Adipose tissue (tissue), 3 donors: ENCODE results near the gene PCGF2. TPM values are rescaled to one million over a fixed set of nuclear protein-coding genes. Genes with fewer than 3 reads are reported as not detected.
A peak's percentile ranks its signal among the peaks of the same experiment; 100 is the strongest.
"Not testable (repeated sequence)": the region's sequence is repeated elsewhere in the genome, so short reads cannot be mapped to it uniquely, and the experiment has no call there.

ENCODE experiments used
- H3K27ac ChIP-seq: one replicate; pipeline ENCODE4 v1.5.1; 2013; ENCODE audit warnings: low read depth, low read length
- WGBS, 3 donors: extraction: QIAGEN DNeasy Blood & Tissue Kit; methylation state at CpG; one replicate each; pipeline ENCODE4 v1.1.7; 2013; 5-methylcytosine and 5-hydroxymethylcytosine counted together
- polyA plus RNA-seq, 3 donors: library from polyadenylated mRNA; stranded (reverse); fragments of 200-250 nt; gene quantifications; one replicate each; pipeline ENCODE4 v1.2.3, GENCODE V29; 2013
- donor health status: healthy with polysubstance abuse.
- donor health status: Bipolar disorder and iron deficiency.
- donor health status: healthy.

Gene PCGF2
- 10 to 100 TPM; 10.9 to 61.1 (median 15.8) TPM for polyA plus RNA-seq

DNA sequence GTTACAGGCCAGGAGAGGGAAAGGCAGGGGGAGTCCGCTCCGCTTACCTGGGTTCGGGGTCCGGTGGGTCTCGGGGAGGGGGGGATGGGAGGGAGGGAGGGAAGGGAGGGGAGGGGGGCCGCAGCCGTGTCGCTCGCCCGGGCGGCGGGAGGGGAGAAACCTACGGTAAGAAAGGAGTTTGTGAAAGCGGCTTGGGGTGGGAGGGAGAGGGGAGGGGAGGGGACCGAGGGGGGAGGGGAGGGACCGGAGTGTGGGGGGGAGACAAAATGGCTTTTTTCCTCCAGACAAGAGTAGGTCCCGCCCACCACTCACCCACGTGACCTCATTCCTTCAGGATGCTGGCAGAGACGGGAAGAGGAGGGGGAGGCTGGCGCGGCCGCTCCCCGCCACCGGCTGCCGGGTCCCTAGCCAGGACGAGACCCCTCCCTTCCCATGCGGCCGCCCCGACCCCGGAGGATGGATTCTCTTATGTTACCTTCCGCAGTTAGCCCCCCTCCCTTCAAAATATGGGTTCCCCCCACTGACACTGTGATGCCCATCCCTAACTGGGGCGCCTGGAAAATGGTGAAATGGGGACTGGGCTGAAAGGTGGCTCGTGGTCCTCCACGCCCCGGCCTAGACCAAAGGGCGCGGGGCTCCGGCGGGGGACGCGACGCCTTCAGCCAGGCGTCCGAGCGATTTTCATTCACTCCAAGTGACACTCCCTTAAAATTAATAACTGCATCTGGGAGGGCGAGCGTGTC lies at the start of gene PCGF2:
PCGF2 (minus strand) TSS at position 188 of the 743 bp plus-strand sequence. CDS start 7,934 bp downstream, outside the sequence.
- WGBS, 3 donors = 1% methylated on average over 25 to 47 of the region's 47 CpGs

DNA sequence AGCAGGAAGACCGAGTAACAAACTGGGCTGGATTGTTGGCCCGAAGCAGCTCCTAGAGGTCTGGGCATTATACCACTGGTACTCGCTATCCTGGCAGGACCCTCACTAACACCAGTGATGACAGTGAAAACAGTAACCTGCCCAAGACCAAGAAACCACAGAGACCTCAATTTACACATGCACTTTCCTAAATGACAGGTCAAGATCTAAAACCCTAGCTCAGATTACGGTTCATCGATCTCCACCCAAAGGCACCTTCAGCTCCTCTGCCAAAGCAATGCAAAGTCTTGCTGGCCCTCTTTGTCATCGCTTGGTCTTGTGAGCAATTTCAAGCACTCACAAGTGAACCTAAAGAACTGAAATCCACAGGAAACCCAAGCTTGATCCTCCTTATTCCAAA lies 49.7 kb upstream of the PCGF2 start:
- H3K27ac ChIP-seq = no peak overlapping the region
- 84 to 87% (median 86%) methylated on average over 6 of the region's 6 CpGs for WGBS, 3 donors

More for the DNA sequence above, at the start of gene PCGF2:
- H3K27ac ChIP-seq = peak within 1 kb of the TSS; percentile 84

DNA sequence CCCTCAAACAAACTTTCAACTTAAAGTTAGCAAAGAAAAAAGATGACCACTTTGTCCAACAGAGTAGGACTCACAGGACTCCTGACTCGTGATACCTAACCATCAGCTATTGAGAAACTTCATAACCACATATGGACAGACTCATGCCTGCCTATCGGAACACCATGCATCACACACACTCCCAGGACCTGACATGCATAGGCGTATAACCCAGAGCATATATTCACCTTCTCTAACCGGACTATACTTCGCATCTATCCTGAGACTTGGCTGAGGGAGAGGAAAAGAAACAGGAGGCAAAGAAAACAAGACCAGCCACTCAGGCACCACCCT lies 49.0 kb upstream of the PCGF2 start:
- 70 to 76% (median 75%) methylated on average over 5 of the region's 5 CpGs for WGBS, 3 donors

DNA sequence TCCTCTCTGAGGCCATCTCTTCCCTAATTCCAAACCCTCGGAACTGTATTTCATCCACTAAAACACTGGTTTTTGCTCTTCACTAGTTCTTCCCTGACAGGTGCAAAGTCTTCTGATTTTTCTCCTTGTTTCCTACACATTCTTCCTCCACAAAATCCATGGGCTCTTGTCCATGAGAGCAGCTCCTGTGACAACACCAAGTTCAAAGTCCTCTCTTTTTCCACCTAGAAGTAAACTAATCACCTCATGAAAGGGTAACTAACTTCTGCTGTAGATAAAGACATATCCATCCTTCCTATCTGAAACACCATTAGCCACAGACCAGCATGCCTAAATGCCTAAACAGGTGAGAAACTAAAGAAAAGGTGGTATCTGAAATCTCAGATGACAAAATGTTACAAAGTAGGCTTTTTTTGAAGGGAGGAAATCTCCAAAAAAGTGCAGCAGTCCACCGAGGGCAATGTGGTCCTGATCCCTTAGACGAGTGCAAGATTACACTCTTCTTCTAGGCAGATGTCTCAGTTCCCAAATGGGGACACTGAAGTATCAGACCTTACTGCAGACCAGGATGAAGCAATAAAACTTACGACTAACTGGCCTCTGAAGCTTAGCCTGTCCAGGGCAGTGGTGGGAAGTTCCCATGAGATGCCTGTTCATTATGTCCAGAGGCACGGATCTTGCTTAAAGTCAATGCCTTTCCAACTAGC lies 48.5 kb upstream of the PCGF2 start:
- H3K27ac ChIP-seq = no peak overlapping the region
- WGBS, 3 donors = 54 to 59% (median 59%) methylated on average over 5 of the region's 5 CpGs

More for the DNA sequence above, 49.0 kb upstream of the PCGF2 start:
- no peak overlapping the region for H3K27ac ChIP-seq

DNA sequence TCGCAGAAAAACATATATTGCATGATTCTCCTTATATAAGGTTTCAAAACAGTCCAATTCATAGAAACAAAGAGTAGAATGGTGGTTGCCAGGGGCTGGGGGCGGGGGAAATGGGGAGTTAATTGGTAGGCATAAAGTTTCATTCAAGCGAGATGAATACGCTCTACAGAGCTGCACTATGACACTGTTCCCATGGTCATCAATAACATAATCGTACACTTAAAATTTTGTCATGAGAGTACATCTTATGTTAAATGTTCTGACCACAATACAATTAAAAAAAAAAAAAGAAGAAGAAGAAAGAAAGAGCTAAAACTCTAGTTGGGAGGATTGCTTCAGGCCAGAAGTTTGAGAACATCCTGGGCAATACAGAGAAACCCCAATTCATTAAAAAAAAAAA lies 46.1 kb upstream of the PCGF2 start:
- no peak overlapping the region for H3K27ac ChIP-seq
- 93 to 97% (median 96%) methylated on average over 5 of the region's 5 CpGs for WGBS, 3 donors

DNA sequence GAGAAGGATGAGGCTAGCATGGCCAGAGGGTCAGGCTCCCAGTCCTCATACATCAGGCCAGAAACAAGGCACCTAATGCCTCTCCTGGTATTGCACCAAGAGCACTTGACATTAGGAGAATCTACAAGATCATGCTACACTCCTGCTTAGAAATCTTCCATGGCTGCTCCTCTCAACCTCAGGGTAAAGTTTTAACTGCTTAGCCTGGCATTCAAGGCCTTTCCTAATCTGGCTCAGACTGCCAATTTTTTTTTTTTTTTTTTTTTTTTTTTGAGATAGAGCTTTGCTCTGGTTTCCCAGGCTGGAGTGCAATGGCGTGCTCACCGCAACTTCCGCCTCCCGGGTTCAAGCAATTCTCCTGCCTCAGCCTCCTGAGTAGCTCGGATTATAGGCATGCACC lies 43.0 kb upstream of the PCGF2 start:
- 95 to 100% (median 98%) methylated on average over 5 of the region's 5 CpGs for WGBS, 3 donors
- H3K27ac ChIP-seq = no peak overlapping the region

DNA sequence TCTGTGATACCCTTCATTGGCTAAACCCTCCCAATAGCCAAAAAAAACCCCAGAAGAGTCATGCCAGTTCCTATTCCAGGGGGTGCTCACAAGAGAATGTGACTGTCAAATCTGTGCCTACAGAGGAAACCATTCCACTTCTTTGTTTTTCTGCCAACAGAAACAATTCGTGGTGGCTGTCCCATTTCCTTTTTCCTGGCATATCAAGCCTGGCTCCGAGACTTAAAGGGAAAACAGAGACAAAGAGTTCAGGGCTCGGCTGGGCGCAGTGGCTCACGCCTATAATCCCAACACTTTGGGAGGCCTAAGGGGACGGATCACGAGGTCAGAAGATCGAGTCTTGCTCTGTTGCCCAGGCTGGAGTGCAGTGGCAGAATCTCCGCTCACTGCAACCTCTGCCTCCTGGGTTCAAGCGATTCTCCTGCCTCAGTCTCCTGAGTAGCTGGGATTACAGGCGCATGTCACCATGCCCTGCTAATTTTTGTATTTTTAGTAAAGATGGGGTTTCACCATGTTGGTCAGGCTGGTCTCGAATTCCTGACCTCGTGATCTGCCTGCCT lies 42.1 kb upstream of the PCGF2 start:
- H3K27ac ChIP-seq = not testable (repeated sequence)
- 66 to 77% (median 74%) methylated on average over 13 of the region's 13 CpGs for WGBS, 3 donors

DNA sequence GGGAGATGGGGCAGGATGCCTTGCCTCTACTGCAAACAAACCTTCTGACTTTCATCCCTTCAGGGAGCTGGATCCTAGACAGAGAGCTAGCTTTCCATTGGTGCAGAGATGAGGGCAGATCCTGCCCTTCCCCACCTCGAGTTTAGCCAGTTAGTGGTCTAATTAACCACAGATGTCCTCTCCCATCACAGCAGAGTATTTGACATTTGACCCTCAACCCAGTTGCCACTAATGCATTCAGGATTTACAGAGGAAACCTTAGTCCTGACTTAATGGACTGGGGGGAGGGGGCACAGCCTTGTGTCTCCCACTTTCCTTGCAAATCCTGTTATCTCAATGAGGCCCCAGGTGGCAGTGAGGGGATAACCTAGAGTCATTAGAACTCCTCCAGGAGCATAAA lies 41.0 kb upstream of the PCGF2 start:
- WGBS, 3 donors = 0 to 26% (median 14%) methylated on average over 1 of the region's 1 CpG

DNA sequence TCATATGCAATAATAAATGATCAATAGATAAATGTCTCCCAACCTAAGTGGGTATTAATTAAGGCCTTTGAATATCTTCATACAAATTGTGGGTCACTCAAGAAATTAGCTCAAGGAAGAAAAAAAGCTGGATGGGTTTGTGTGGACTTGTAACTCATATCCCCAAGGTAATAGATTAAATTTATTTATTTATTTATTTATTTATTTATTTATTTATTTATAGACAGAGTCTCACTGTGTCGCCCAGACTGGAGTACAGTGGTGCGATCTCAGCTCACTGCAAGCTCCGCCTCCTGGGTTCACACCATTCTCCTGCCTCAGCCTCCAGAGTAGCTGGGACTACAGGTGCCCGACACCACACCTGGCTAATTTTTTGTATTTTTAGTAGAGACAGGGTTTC lies 39.9 kb upstream of the PCGF2 start:
- not testable (repeated sequence) for H3K27ac ChIP-seq
- 89 to 99% (median 95%) methylated on average over 4 of the region's 4 CpGs for WGBS, 3 donors

More for the DNA sequence above, 41.0 kb upstream of the PCGF2 start:
- no peak overlapping the region for H3K27ac ChIP-seq

DNA sequence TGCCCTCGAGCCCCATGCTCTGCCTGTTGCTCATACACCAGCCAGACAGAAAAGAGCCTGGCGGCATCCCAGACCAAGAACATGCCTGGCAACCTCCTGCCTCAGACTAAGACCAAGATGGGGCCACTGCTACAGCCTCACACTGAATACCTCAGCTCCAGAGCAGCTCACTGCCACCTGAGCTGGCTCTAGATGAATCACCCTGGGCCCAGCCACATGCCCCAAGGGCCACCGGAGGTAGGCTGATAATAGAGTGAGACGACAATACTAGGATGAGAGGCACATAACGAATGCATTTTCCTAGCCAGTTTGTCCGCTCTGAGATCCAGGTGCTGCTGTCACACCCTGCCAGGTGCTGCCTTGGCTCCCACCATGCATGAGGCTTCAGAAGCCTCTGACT lies 38.2 kb upstream of the PCGF2 start:
- no peak overlapping the region for H3K27ac ChIP-seq
- 78 to 82% (median 81%) methylated on average over 6 of the region's 6 CpGs for WGBS, 3 donors

DNA sequence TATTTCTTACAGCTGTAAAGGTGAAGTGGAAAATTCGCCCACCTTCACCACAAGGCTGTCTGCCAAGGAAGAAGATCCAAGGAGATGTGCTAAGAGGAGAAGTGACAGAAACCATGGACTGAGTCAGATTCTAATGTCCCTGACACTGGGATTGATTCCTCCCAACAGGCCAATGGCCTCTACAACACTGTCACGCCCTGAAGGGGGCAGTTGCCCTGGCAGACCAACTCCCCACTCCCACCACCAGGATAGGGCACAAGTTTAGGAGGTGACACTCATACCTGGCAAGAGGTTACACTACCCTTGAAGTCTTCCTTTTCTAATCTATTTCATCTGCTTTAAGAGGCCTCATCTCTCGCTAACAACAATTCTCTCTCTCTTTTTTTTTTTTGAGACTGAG lies 35.1 kb upstream of the PCGF2 start:
- WGBS, 3 donors = 91 to 94% (median 94%) methylated on average over 3 of the region's 3 CpGs
- no peak overlapping the region for H3K27ac ChIP-seq

DNA sequence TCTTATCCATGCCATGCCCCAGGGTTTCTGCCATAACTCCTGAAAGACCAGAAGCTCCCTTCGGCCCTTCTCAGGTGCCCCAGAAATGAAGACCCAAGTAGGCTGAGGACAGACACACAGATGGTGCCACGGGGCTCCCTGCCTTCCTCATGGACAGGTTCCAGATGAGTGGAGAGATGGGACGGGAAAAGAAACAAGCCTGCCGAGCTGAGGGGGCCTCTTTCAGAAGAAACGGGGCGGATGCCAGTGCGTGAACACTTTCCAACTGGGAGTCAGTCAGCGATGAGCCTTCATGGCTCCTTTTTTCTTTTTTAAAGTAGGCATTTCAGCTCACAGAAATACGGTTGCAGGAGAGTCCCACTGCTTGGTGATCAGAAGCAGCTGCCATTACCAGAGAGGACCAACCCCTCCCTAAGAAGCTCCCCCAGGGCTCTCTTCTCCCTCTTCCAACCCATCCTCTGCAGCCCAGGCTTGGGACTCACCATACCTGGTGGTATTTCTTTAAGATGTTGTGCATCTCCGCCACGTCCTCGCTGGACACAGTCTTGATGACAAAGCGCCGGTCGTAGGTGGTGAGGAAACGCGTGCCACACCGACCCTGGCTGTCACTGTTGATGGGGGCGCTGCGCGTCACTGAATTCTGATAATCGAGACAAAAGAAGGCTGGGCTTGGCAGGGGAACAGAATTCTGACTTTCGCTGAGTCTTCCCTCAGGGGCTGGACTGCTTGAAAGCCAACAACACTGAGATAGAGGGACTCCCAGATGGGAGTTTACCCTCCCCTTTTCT lies 32.0 kb upstream of the PCGF2 start:
- no peak overlapping the region for H3K27ac ChIP-seq
- 86 to 93% (median 89%) methylated on average over 23 of the region's 23 CpGs for WGBS, 3 donors

DNA sequence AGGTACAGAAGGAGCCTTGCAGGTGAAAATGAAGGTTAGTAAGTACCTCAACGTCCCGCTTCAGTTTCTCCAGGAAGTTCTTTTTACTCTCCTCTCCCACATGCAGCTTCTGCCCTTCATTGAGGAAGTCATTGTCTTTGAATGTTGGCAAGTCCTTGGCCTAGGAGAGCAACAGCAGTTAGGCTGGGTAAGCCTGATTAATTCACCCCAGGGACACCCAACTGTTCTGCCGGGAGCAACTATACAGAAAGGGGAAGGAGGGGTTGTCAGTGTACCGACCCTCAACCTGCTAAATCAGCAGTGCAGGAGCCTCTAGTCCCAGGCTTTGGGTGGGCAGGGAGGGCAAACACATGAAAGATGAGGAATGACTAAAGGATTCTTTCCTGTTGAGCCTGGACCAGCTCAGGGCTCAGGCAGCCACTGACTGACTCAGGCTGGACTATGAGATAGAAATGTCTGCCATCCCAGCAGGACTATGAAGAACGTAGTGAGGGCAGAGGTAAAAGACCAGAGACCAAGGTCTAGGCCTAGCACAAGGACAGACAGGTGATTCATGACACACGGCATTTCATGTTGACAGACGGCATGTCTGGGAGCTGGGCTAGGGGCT lies 29.6 kb upstream of the PCGF2 start:
- WGBS, 3 donors = 73 to 81% (median 75%) methylated on average over 7 of the region's 7 CpGs
- H3K27ac ChIP-seq = no peak overlapping the region

DNA sequence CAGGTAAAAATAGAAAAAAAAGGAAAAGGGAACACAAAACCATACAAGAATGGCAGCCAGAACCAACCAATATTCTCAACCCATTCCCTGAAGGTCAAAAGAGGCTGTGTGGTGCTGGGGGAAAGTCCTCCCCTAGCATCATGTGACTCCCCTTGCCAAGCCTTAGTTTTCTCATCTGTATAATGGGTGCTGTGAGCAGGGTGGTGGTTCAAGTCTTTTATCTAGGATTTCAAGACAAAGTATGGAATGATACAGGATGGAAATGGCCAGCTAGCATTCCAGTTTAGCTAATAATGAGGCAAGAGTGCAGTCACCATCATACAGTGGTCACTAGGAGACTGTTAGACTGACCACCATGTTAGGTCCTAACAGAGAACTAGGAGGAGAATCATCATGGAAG lies 25.1 kb upstream of the PCGF2 start:
- H3K27ac ChIP-seq = no peak overlapping the region

DNA sequence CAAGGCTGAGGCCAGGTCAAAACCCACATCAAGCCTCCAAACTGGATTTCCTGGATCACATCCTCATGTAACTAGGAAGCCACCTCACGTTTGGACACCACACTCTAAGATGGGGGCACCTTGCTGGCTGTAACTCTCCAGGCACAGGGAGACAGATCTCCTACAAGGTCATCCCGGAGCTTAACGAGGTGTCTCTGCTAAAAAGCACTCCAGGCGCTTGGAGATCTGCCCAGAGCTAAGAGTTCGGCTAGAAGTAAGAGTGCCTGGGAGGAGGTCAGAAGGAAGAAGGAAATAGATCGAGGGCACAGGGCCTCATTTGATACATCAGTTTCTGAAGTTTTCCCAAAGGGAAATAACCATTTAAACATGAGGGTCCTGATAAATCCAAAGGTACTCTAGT lies 20.3 kb upstream of the PCGF2 start:
- WGBS, 3 donors = 56 to 70% (median 60%) methylated on average over 6 of the region's 6 CpGs
- H3K27ac ChIP-seq = no peak overlapping the region

DNA sequence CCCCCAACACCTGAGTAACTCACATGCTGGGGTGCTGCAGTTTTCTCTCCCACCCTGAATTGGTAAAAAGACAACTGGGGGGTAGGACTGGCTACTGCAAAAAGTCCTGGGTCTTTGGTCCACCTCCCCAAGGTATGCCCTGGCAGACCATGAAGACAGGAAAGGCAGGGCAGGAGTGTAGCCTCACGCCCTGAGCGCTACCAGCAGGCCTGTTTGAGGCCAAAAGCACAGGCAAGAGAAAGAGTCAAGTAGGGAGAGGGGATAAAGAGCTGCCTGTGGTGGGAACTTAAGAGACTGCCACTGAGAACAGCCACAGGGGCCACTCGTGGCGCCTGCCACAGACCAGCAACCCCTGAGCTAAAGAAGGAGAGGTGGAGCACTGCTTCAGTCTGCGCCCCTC lies 18.2 kb upstream of the PCGF2 start:
- no peak overlapping the region for H3K27ac ChIP-seq
- WGBS, 3 donors = 88 to 91% (median 91%) methylated on average over 5 of the region's 5 CpGs

DNA sequence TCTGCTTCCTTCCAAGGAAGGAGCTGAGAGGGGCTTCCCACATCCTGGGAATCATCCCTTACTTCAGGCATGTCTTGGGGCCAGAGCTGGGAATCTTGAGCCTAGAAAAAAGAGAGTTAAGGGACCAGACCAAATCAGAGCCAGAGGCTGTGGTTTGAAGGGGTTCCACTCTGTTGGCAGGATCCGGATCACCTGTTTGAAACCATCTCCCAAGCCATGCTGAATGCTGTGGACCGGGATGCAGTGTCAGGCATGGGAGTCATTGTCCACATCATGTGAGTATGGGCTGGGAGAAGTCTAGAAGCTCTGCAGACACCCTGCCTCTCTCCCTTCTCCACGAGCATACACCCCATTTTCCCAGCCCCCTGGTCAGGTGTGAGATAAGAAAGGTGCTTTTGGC lies 14.1 kb upstream of the PCGF2 start:
- WGBS, 3 donors = 83 to 87% (median 86%) methylated on average over 3 of the region's 3 CpGs

DNA sequence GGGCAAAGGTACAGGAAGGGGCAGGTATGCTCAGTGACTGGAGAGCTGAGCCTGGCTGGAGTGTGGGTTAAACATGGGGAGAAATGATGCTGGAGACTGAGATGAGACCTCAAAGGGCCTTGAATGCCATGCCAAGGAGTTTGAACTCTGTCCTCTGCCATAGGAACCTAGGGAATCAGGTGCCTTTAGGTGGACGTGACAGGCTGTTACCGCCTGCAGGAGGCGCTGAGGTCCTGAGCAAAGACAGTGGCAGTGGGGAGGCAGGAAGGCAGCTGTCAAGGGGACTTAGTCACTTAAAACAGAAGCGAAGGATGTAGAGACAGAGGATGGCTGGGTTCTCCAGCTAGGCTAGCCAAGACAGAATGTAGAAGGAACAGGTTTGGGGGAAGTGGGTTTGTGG lies 13.5 kb upstream of the PCGF2 start:
- no peak overlapping the region for H3K27ac ChIP-seq
- 80 to 84% (median 83%) methylated on average over 4 of the region's 4 CpGs for WGBS, 3 donors

More for the DNA sequence above, 14.1 kb upstream of the PCGF2 start:
- no peak overlapping the region for H3K27ac ChIP-seq
